SK-N-SH treated with all-trans-retinoic acid at 6 μM for 48 hours (cell line): ENCODE data around the gene RHOU.
A peak's percentile ranks its signal among the peaks of the same experiment; 100 is the strongest.

Experiments
- ATAC-seq: fragments of 200-7000 bp; cut with Tn5 transposase; 3 replicates; pipeline ENCODE4 v1.9.1; 2020; ENCODE audit warnings: mild to moderate bottlenecking, moderate library complexity
- ARNTL ChIP-seq: fragments of 450-650 bp; formaldehyde crosslinking; IDR thresholded peaks from 2 replicates; pipeline ENCODE4 v1.5.0; 2020; ENCODE audit warnings: low read depth, mild to moderate bottlenecking, moderate library complexity, borderline replicate concordance
- BACH2 ChIP-seq: fragments of 250-450 bp; sonication (Bioruptor Pico); IDR thresholded peaks from 2 replicates; pipeline ENCODE4 v1.9.0; 2021; ENCODE audit warnings: mild to moderate bottlenecking, borderline replicate concordance
- CSDC2 ChIP-seq: fragments of 250-450 bp; sonication (Bioruptor Pico); IDR thresholded peaks from 2 replicates; pipeline ENCODE4 v1.5.0; 2020; ENCODE audit warnings: mild to moderate bottlenecking, moderate library complexity
- CSRNP3 ChIP-seq: fragments of 250-450 bp; sonication (Bioruptor Pico); IDR thresholded peaks from 2 replicates; pipeline ENCODE4 v1.5.1; 2021; ENCODE audit warnings: mild to moderate bottlenecking, moderate library complexity
- ESRRG ChIP-seq: fragments of 250-450 bp; sonication (Bioruptor Pico); IDR thresholded peaks from 2 replicates; pipeline ENCODE4 v1.6.1; 2021; ENCODE audit warnings: mild to moderate bottlenecking
- GLIS3 ChIP-seq: fragments of 250-450 bp; sonication (Bioruptor Pico); IDR thresholded peaks from 2 replicates; pipeline ENCODE4 v1.5.0; 2020; ENCODE audit warnings: mild to moderate bottlenecking, moderate library complexity
- ISL1 ChIP-seq: fragments of 250-450 bp; sonication (Bioruptor Pico); IDR thresholded peaks from 2 replicates; pipeline ENCODE4 v2.1.2; 2022; ENCODE audit warnings: mild to moderate bottlenecking, moderate library complexity
- OSR1 ChIP-seq: fragments of 250-450 bp; sonication (Bioruptor Pico); IDR thresholded peaks from 2 replicates; pipeline ENCODE4 v1.8.0; 2022; ENCODE audit warnings: moderate library complexity, mild to moderate bottlenecking, inconsistent platforms
- POU6F1 ChIP-seq: fragments of 250-450 bp; sonication (Bioruptor Pico); IDR thresholded peaks from 2 replicates; pipeline ENCODE4 v1.8.0; 2021; ENCODE audit warnings: low read depth, mild to moderate bottlenecking, moderate library complexity, borderline replicate concordance
- PPARA ChIP-seq: fragments of 250-450 bp; sonication (Bioruptor Pico); IDR thresholded peaks from 2 replicates; pipeline ENCODE4 v1.5.0; 2020; ENCODE audit warnings: mild to moderate bottlenecking, borderline replicate concordance
- RARB ChIP-seq: fragments of 250-450 bp; sonication (Bioruptor Pico); IDR thresholded peaks from 2 replicates; pipeline ENCODE4 v1.8.0; 2021; ENCODE audit warnings: mild to moderate bottlenecking, moderate library complexity
- TCF4 ChIP-seq: fragments of 250-450 bp; sonication (Bioruptor Pico); IDR thresholded peaks from 2 replicates; pipeline ENCODE4 v1.8.0; 2021; ENCODE audit warnings: mild to moderate bottlenecking, moderate library complexity, borderline replicate concordance
- TOX ChIP-seq: fragments of 250-450 bp; sonication (Bioruptor Pico); IDR thresholded peaks from 2 replicates; pipeline ENCODE4 v1.8.0; 2021; ENCODE audit warnings: mild to moderate bottlenecking, moderate library complexity, borderline replicate concordance
- ZC3H10 ChIP-seq: fragments of 250-450 bp; sonication (Bioruptor Pico); IDR thresholded peaks from 2 replicates; pipeline ENCODE4 v1.5.1; 2021; ENCODE audit warnings: mild to moderate bottlenecking, moderate library complexity
- ZFP3 ChIP-seq: fragments of 250-450 bp; sonication (Bioruptor Pico); IDR thresholded peaks from 2 replicates; pipeline ENCODE4 v1.5.0; 2020; ENCODE audit warnings: mild to moderate bottlenecking, moderate library complexity
- ZFP30 ChIP-seq: fragments of 450-650 bp; formaldehyde crosslinking; IDR thresholded peaks from 2 replicates; pipeline ENCODE4 v1.5.0; 2022; ENCODE audit warnings: mild to moderate bottlenecking, moderate library complexity
- ZNF565 ChIP-seq: fragments of 450-650 bp; formaldehyde crosslinking; conservative IDR thresholded peaks from 2 replicates; pipeline ENCODE4 v1.5.0; 2020; ENCODE audit warnings: low read depth, mild to moderate bottlenecking, moderate library complexity
- ZNF70 ChIP-seq: fragments of 450-650 bp; formaldehyde crosslinking; IDR thresholded peaks from 2 replicates; pipeline ENCODE4 v1.5.0; 2020; ENCODE audit warnings: mild to moderate bottlenecking, moderate library complexity
- ZNF8 ChIP-seq: fragments of 450-650 bp; formaldehyde crosslinking; IDR thresholded peaks from 2 replicates; pipeline ENCODE4 v1.5.0; 2020; ENCODE audit warnings: mild to moderate bottlenecking, moderate library complexity
- TF ChIP-seq, protein P1 (sequence below): fragments of 250-450 bp; sonication (Bioruptor Pico); IDR thresholded peaks from 2 replicates; pipeline ENCODE4 v1.8.0; 2020; ENCODE audit warnings: mild to moderate bottlenecking, moderate library complexity, borderline replicate concordance
- TF ChIP-seq, protein P2 (sequence below): fragments of 250-450 bp; sonication (Bioruptor Pico); IDR thresholded peaks from 2 replicates; pipeline ENCODE4 v1.5.0; 2020; ENCODE audit warnings: mild to moderate bottlenecking, moderate library complexity

The RHOU gene

GRCh38 chr1:228695015-228695955 is 40.0 kb upstream of the RHOU start (continued):
- TF ChIP-seq CSRNP3 (no peak), PPARA (no peak), OSR1 (no peak), ESRRG (CRISPR knock-in tag) (no peak), ISL1 (CRISPR knock-in tag) (no peak), ZNF565 (CRISPR knock-in tag) (no peak), ZNF8 (CRISPR knock-in tag) (no peak)
- TF ChIP-seq, protein P1, sequence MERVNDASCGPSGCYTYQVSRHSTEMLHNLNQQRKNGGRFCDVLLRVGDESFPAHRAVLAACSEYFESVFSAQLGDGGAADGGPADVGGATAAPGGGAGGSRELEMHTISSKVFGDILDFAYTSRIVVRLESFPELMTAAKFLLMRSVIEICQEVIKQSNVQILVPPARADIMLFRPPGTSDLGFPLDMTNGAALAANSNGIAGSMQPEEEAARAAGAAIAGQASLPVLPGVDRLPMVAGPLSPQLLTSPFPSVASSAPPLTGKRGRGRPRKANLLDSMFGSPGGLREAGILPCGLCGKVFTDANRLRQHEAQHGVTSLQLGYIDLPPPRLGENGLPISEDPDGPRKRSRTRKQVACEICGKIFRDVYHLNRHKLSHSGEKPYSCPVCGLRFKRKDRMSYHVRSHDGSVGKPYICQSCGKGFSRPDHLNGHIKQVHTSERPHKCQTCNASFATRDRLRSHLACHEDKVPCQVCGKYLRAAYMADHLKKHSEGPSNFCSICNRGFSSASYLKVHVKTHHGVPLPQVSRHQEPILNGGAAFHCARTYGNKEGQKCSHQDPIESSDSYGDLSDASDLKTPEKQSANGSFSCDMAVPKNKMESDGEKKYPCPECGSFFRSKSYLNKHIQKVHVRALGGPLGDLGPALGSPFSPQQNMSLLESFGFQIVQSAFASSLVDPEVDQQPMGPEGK (CRISPR knock-in tag), result no peak

DNA sequence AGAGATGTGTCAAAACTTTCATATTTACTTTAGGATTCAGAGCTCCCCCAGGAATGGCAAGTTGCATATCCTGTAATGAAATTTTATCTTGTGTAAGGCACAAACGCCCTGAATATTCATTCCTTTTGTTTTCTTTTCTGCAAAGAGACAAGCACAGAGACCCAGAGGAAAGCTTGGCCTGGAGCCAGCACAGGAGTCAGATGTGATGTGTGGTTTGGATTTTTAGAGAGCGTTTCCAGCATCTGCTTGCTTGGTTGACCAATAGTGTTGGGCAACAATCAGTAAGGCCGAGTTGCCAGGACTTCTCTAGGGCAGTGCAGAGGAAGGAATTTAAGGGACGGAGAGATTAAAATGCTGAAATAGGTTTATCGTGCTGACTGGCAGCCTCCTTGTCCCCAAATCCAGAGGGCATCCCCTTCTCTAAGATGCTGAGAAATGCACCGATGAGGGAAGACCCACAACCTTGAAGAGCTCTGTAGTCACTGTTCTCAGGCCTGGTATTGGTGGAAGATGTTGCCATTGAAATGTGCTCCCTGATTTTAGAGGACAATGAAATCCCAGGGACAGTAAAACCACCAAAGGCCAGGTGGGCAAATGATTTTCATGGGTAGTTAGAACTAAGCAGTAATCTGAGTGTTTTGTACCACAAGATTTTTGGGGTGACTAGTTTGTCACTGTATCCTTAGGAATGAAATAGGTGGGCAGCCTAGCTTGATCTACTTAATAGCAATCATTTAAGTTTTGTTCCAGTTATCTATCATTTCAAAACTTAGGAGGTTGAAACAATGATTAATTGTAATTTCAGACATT is 37.9 kb upstream of the RHOU start:
- peak; percentile 19; the same call in 1 of the 3 replicates for ATAC-seq

GRCh38 chr1:228698017-228698329 is 37.3 kb upstream of the RHOU start:
- TF ChIP-seq CSDC2 (no peak), ESRRG (CRISPR knock-in tag) (no peak), ARNTL (no peak), ZFP30 (no peak), RARB (CRISPR knock-in tag) (no peak), TOX (CRISPR knock-in tag) (no peak), ZNF8 (CRISPR knock-in tag) (no peak), BACH2 (CRISPR knock-in tag) (no peak), TCF4 (CRISPR knock-in tag) (no peak), PPARA (no peak), ZFP3 (CRISPR knock-in tag) (no peak), ZC3H10 (no peak), CSRNP3 (no peak), ZNF70 (CRISPR knock-in tag) (no peak), OSR1 (no peak), POU6F1 (CRISPR knock-in tag) (no peak), GLIS3 (CRISPR knock-in tag) (no peak)
- TF ChIP-seq, protein P2, sequence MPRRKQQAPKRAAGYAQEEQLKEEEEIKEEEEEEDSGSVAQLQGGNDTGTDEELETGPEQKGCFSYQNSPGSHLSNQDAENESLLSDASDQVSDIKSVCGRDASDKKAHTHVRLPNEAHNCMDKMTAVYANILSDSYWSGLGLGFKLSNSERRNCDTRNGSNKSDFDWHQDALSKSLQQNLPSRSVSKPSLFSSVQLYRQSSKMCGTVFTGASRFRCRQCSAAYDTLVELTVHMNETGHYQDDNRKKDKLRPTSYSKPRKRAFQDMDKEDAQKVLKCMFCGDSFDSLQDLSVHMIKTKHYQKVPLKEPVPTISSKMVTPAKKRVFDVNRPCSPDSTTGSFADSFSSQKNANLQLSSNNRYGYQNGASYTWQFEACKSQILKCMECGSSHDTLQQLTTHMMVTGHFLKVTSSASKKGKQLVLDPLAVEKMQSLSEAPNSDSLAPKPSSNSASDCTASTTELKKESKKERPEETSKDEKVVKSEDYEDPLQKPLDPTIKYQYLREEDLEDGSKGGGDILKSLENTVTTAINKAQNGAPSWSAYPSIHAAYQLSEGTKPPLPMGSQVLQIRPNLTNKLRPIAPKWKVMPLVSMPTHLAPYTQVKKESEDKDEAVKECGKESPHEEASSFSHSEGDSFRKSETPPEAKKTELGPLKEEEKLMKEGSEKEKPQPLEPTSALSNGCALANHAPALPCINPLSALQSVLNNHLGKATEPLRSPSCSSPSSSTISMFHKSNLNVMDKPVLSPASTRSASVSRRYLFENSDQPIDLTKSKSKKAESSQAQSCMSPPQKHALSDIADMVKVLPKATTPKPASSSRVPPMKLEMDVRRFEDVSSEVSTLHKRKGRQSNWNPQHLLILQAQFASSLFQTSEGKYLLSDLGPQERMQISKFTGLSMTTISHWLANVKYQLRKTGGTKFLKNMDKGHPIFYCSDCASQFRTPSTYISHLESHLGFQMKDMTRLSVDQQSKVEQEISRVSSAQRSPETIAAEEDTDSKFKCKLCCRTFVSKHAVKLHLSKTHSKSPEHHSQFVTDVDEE (CRISPR knock-in tag), result no peak
- TF ChIP-seq, protein P1 (CRISPR knock-in tag), result no peak
- TF ChIP-seq, all 23 proteins: peak for 0
- no peak for ATAC-seq

More for the DNA sequence above, 37.9 kb upstream of the RHOU start:
- no peak for TF ChIP-seq GLIS3 (CRISPR knock-in tag)
